DOHH2 (cell line): ENCODE data around the gene AMACR.

Source experiments
- H3F3A ChIP-seq: fragments of 200-600 bp; sonication (generic), shearing (Covaris generic); 2 replicates; pipeline ENCODE4 v1.6.0; 2016; ENCODE audit warnings: antibody characterized with exemption, mild to moderate bottlenecking; ENCODE audit not compliant: control insufficient read depth, insufficient read depth
- H3K27ac ChIP-seq: fragments of 200-600 bp; sonication (generic); 2 replicates; pipeline ENCODE4 v1.5.1; 2014; ENCODE audit warnings: low read depth, mild to moderate bottlenecking, low read length, moderate library complexity
- H3K27me3 ChIP-seq: fragments of 200-600 bp; sonication (generic); 2 replicates; pipeline ENCODE4 v1.6.1; 2014; ENCODE audit warnings: mild to moderate bottlenecking, low read length, mixed read lengths; ENCODE audit not compliant: control insufficient read depth
- H3K36me3 ChIP-seq: fragments of 200-600 bp; sonication (generic); 2 replicates; pipeline ENCODE4 v1.6.1; 2014; ENCODE audit warnings: mild to moderate bottlenecking, low read length, moderate library complexity, mixed read lengths; ENCODE audit not compliant: control insufficient read depth
- H3K4me1 ChIP-seq: fragments of 200-600 bp; sonication (generic); 2 replicates; pipeline ENCODE4 v1.6.1; 2014; ENCODE audit warnings: mild to moderate bottlenecking, low read length, mixed read lengths; ENCODE audit not compliant: control insufficient read depth
- H3K4me2 ChIP-seq: fragments of 200-600 bp; sonication (generic); 2 replicates; pipeline ENCODE4 v1.6.0; 2014; ENCODE audit warnings: mild to moderate bottlenecking, low read length, moderate library complexity
- H3K4me3 ChIP-seq: fragments of 200-600 bp; sonication (generic); 2 replicates; pipeline ENCODE4 v1.5.1; 2014; ENCODE audit warnings: mild to moderate bottlenecking, low read length, mixed read lengths
- H3K79me2 ChIP-seq: fragments of 200-600 bp; sonication (generic); 2 replicates; pipeline ENCODE4 v1.6.1; 2014; ENCODE audit warnings: mild to moderate bottlenecking, low read length, mixed read lengths; ENCODE audit not compliant: control insufficient read depth
- H3K9me2 ChIP-seq: fragments of 200-600 bp; sonication (generic); replicated peaks from 2 replicates; pipeline ENCODE4 v1.6.1; 2014; ENCODE audit warnings: mild to moderate bottlenecking, low read length, mixed read lengths; ENCODE audit not compliant: control insufficient read depth
- H3K9me3 ChIP-seq: fragments of 200-600 bp; sonication (generic); 2 replicates; pipeline ENCODE4 v1.6.1; 2014; ENCODE audit warnings: antibody characterized with exemption, low read length, mixed read lengths; ENCODE audit not compliant: control insufficient read depth, insufficient read depth
- H4K20me1 ChIP-seq: fragments of 200-600 bp; sonication (generic); 2 replicates; pipeline ENCODE4 v1.6.0; 2014; ENCODE audit warnings: low read depth, mild to moderate bottlenecking, antibody characterized with exemption, low read length, moderate library complexity; ENCODE audit not compliant: control insufficient read depth, insufficient read depth
- CTCF ChIP-seq: fragments of 200-600 bp; sonication (generic); IDR thresholded peaks from one replicate; pipeline ENCODE4 v1.5.1; 2014; ENCODE audit warnings: antibody characterized with exemption, mild to moderate bottlenecking, low read depth, low read length; ENCODE audit not compliant: poor library complexity, severe bottlenecking
- EZH2phosphoT487 ChIP-seq: fragments of 200-600 bp; sonication (generic); IDR thresholded peaks from 2 replicates; pipeline ENCODE4 v1.6.1; 2017; ENCODE audit warnings: borderline replicate concordance, mild to moderate bottlenecking, antibody characterized with exemption, low read length, moderate library complexity, mixed read lengths

AMACR gene

GRCh38 chr5:34040472-34040871, 32.6 kb upstream of the AMACR start:
- no peaks in the 10 kb centered on the region for H3K4me1 ChIP-seq

GRCh38 chr5:34039398-34040157, 31.7 kb upstream of the AMACR start:
- no peaks in the 10 kb centered on the region for H3K36me3 ChIP-seq
- H3K9me2 ChIP-seq: no peaks in the 10 kb centered on the region
- no peaks in the 10 kb centered on the region for H3K9me3 ChIP-seq
- no peaks in the 10 kb centered on the region for H3K4me1 ChIP-seq
- no peaks in the 10 kb centered on the region for H3F3A ChIP-seq
- no peaks in the 10 kb centered on the region for H4K20me1 ChIP-seq
- H3K4me2 ChIP-seq: no peak overlapping the region
- H3K4me3 ChIP-seq: no peak overlapping the region
- no peaks in the 10 kb centered on the region; the same call in 1 of the 2 replicates for H3K27me3 ChIP-seq
- no peak for TF ChIP-seq EZH2phosphoT487
- TF ChIP-seq CTCF: no peak
- H3K27ac ChIP-seq: no peak overlapping the region
- H3K79me2 ChIP-seq: no peaks in the 10 kb centered on the region

More at GRCh38 chr5:34040472-34040871, 32.6 kb upstream of the AMACR start:
- Histone ChIP-seq H3K79me2 (no peaks in the 10 kb centered on the region), H3K4me2 (no peak overlapping the region), H3K36me3 (no peaks in the 10 kb centered on the region), H4K20me1 (no peaks in the 10 kb centered on the region), H3K4me3 (no peak overlapping the region), H3K9me2 (no peaks in the 10 kb centered on the region), H3K27ac (no peak overlapping the region), H3K27me3 (no peaks in the 10 kb centered on the region; the same call in 1 of the 2 replicates), H3K9me3 (no peaks in the 10 kb centered on the region), H3F3A (no peaks in the 10 kb centered on the region)
- TF ChIP-seq EZH2phosphoT487 (no peak), CTCF (no peak)

GRCh38 chr5:34038838-34039237, 31.0 kb upstream of the AMACR start:
- no peaks in the 10 kb centered on the region; the same call in 1 of the 2 replicates for H3K27me3 ChIP-seq
- H3F3A ChIP-seq: no peaks in the 10 kb centered on the region
- H3K4me1 ChIP-seq: no peaks in the 10 kb centered on the region
- H3K4me3 ChIP-seq: no peak overlapping the region
- no peak overlapping the region for H3K4me2 ChIP-seq
- no peaks in the 10 kb centered on the region for H3K36me3 ChIP-seq
- TF ChIP-seq CTCF (no peak), EZH2phosphoT487 (no peak)
- no peaks in the 10 kb centered on the region for H4K20me1 ChIP-seq
- no peak overlapping the region for H3K27ac ChIP-seq
- H3K9me2 ChIP-seq: no peaks in the 10 kb centered on the region
- no peaks in the 10 kb centered on the region for H3K9me3 ChIP-seq
- H3K79me2 ChIP-seq: no peaks in the 10 kb centered on the region
